Suprapubic skin (tissue), 4 donors: ENCODE results near the gene CHPT1. TPM values are rescaled to one million over a fixed set of nuclear protein-coding genes. Genes with fewer than 3 reads are reported as not detected.

Experiments
- DNase-seq, 2 donors: peaks; one replicate each; pipeline ENCODE4 v3.0.0-alpha.2; 2019; ENCODE audit warnings: low spot score in 2 of 2
- H3K27ac ChIP-seq: fragments of 200-600 bp; sonication (generic); one replicate; pipeline ENCODE4 v1.5.1; 2019
- H3K27me3 ChIP-seq: fragments of 200-600 bp; sonication (generic); one replicate; pipeline ENCODE4 v1.5.1; 2019
- H3K36me3 ChIP-seq: fragments of 200-600 bp; sonication (generic); one replicate; pipeline ENCODE4 v1.5.1; 2019
- H3K4me1 ChIP-seq: fragments of 200-600 bp; sonication (generic); one replicate; pipeline ENCODE4 v1.5.1; 2019
- H3K4me3 ChIP-seq: fragments of 200-600 bp; sonication (generic); one replicate; pipeline ENCODE4 v1.5.1; 2019; ENCODE audit warnings: mild to moderate bottlenecking
- H3K9me3 ChIP-seq: fragments of 200-600 bp; sonication (generic); one replicate; pipeline ENCODE4 v1.5.1; 2019
- CTCF ChIP-seq, 2 donors: fragments of 200-600 bp in 1 of 2; fragments of 450-650 bp in 1 of 2; sonication (generic) in 1 of 2; IDR thresholded peaks; one replicate each; pipeline ENCODE4 v1.5.1; 2016 to 2019; ENCODE audit warnings: antibody characterized with exemption in 2 of 2, mild to moderate bottlenecking in 1 of 2, moderate library complexity in 1 of 2
- EP300 ChIP-seq: sonication (generic); formaldehyde crosslinking; IDR thresholded peaks from one replicate; pipeline ENCODE4 v1.6.1; 2017; ENCODE audit warnings: antibody characterized with exemption
- POLR2A ChIP-seq, 2 donors: fragments of 450-650 bp; IDR thresholded peaks; one replicate each; pipeline ENCODE4 v1.6.1; 2017; ENCODE audit warnings: antibody characterized with exemption in 2 of 2, mild to moderate bottlenecking in 2 of 2, moderate library complexity in 2 of 2
- POLR2AphosphoS5 ChIP-seq, 3 donors: sonication (generic); formaldehyde crosslinking; IDR thresholded peaks; one replicate each; pipeline ENCODE4 v1.6.1; 2017; ENCODE audit warnings: antibody characterized with exemption in 3 of 3
- WGBS: methylation state at CpG from one replicate; pipeline ENCODE4 v1.1.5; 2018; 5-methylcytosine and 5-hydroxymethylcytosine counted together
- total RNA-seq, 4 donors: library from RNA; depleted of rRNA; stranded (reverse); fragments of >200 nt; gene quantifications; one replicate each; pipeline ENCODE4 v1.1.0, GENCODE V29; 2016

CHPT1 gene
- total RNA-seq, 4 donors from 2014 or later, result 54.6 to 125 (median 75.5) TPM

DNA sequence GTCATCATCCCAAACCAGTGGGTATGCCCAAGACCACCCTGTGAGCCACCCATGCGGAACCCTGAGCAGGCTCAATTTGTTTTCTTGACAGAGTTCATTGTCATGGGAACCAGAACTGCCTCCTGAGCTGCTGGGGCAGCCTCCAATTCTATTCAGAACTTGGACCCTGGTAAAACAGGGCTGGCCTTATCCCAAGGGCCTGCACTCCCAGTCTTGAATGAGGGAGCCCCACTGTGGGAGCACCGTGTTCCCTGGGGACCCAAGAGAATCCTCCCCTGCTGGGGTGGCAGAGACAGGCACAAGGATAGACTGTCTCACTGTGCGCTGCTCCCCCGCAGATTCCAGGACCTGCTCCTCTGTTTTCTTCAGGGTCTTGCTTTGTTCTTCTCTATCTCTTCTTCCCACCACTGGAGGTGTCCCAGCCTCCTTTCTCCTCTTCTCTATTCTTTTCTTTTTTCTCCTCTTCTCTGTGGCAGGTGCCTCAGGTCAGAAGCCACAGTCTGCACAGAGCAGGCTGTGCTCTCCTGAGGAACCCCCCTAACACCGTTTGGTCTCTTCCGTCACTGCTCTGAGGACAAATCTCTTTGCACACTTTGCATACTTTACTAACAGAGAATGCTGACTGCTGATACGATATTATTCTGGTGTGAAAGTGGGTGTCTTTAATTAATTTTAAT is 31.2 kb upstream of the CHPT1 start:
- Histone ChIP-seq H3K4me3 (no peak overlapping the region), H3K4me1 (no peaks in the 10 kb centered on the region), H3K9me3 (no peaks in the 10 kb centered on the region), H3K36me3 (no peaks in the 10 kb centered on the region), H3K27ac (no peak overlapping the region), H3K27me3 (no peaks in the 10 kb centered on the region)
- WGBS, result 84% methylated on average over 7 of the region's 7 CpGs
- TF ChIP-seq CTCF (IDR thresholded peaks at IDR 0.05), result no peak
- no peak for TF ChIP-seq EP300
- TF ChIP-seq POLR2AphosphoS5 (IDR thresholded peaks at IDR 0.05), result no peak
- TF ChIP-seq POLR2A (IDR thresholded peaks at IDR 0.05), result no peak
- no peak for DNase-seq

DNA sequence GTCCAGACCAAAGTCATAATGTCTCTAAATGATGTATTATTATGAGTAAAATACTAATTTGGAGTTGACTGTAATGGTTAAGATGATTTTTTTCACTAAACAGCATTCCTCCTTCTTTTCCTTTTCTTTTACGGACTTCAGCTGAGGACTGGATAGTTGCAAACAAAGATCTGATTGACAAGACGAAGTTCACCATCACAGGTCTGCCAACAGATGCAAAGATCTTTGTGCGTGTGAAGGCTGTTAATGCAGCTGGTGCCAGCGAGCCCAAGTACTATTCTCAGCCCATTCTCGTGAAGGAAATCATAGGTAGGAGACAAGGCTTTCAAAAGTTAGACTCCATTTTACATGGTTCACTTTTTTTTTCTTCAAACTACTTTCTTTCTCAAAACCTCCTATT is 29.8 kb upstream of the CHPT1 start:
- H3K9me3 ChIP-seq, result no peaks in the 10 kb centered on the region

DNA sequence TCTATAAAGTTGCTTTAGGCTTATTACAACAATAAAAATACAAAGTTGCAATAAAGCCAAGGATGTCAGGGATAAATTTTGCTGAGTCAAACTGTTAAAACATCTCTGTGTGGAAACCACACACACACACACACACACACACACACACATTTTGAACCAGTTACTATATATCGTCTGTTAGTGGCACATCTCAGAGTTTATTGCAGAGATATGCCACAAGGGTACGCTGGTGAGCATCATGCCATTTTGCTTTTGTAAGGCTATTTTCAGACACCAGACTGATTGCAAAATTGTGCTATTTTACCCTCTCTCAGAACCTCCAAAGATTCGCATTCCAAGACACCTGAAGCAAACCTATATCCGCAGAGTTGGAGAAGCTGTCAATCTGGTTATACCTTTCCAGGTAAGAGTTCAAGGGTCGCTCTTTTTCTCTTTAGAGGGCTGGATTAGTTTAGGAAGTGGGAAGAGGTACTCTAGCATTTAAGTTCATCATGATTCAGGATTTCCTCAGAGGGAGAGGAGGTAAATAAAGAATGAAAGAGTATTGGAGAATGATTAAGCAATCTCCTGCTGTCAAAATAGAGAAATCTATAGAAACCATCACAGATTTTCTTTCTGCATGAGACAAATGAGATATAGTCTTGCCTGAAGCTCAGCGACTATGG is 27.3 kb upstream of the CHPT1 start:
- no peaks in the 10 kb centered on the region for H3K9me3 ChIP-seq
- H3K27ac ChIP-seq, result no peak overlapping the region
- H3K4me1 ChIP-seq, result no peaks in the 10 kb centered on the region
- H3K4me3 ChIP-seq, result no peak overlapping the region
- DNase-seq, result no peak
- no peaks in the 10 kb centered on the region for H3K36me3 ChIP-seq
- 58% methylated on average over 6 of the region's 6 CpGs for WGBS
- peak; percentile 24 to 36 for TF ChIP-seq CTCF (IDR thresholded peaks at IDR 0.05)
- no peak for TF ChIP-seq POLR2A (IDR thresholded peaks at IDR 0.05)
- H3K27me3 ChIP-seq, result no peaks in the 10 kb centered on the region

More for the DNA sequence above, 29.8 kb upstream of the CHPT1 start:
- Histone ChIP-seq H3K27ac (no peak overlapping the region), H3K27me3 (no peaks in the 10 kb centered on the region), H3K4me3 (no peak overlapping the region), H3K36me3 (no peaks in the 10 kb centered on the region), H3K4me1 (no peaks in the 10 kb centered on the region)
- no peak for DNase-seq
- no peak for TF ChIP-seq POLR2A (IDR thresholded peaks at IDR 0.05)
- TF ChIP-seq EP300, result no peak
- TF ChIP-seq POLR2AphosphoS5 (IDR thresholded peaks at IDR 0.05), result no peak
- no peak for TF ChIP-seq CTCF (IDR thresholded peaks at IDR 0.05)
- WGBS, result 85% methylated on average over 5 of the region's 5 CpGs

DNA sequence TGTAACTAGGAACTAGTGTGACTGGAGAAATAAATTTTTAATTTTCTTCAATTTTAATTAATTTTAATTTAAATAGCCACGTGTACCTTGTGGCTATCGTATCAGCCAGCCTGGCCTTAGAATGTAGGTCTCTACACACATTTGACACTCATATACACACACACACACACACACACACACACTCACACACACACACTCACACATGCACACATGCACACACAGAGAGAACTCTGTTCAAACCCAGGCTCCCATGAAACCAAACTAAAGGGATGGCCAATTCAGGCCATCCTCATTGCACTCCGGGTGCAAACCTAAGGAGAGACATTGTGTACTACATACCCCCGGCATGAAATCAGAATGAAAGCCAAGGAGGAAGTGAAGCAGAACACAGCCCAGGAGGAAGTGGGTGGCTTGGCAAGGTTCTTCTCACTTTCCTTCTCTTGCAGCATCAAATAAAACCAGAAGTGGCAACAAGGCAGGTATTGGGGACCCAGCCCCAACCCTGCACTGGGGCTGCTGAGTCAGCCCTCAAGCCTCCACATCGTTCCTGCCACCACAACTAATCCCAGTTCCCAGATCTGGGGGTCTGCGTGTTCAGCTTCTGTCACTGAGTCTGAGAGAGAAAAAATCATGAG is 26.2 kb upstream of the CHPT1 start:
- no peak overlapping the region for H3K27ac ChIP-seq

More for the DNA sequence above, 26.2 kb upstream of the CHPT1 start:
- WGBS, result 78% methylated on average over 6 of the region's 6 CpGs
- DNase-seq, result no peak
- H3K36me3 ChIP-seq, result no peaks in the 10 kb centered on the region
- no peaks in the 10 kb centered on the region for H3K9me3 ChIP-seq
- no peaks in the 10 kb centered on the region for H3K27me3 ChIP-seq
- TF ChIP-seq EP300 (no peak), POLR2A (IDR thresholded peaks at IDR 0.05) (no peak), POLR2AphosphoS5 (IDR thresholded peaks at IDR 0.05) (no peak), CTCF (IDR thresholded peaks at IDR 0.05) (no peak)
- no peak overlapping the region for H3K4me3 ChIP-seq
- H3K4me1 ChIP-seq, result no peaks in the 10 kb centered on the region
